ENCODE results near the gene CNDP2. TPM values are rescaled to one million over a fixed set of nuclear protein-coding genes. Genes with fewer than 3 reads are reported as not detected.
A peak's percentile ranks its signal among the peaks of the same experiment; 100 is the strongest.
"Not testable (repeated sequence)": the region's sequence is repeated elsewhere in the genome, so short reads cannot be mapped to it uniquely, and the experiment has no call there.

CNDP2 gene
- total RNA-seq, 1 experiment from 2014 or later: 52.7 TPM

GRCh38 chr18:74486119-74486849 lies 9.9 kb upstream of the CNDP2 start:
- H3K4me3 ChIP-seq: no peak overlapping the region
- no peaks in the 10 kb centered on the region for H3K9me3 ChIP-seq (replicated peaks)
- H3K36me3 ChIP-seq: no peaks in the 10 kb centered on the region
- no peaks in the 10 kb centered on the region for H3K27me3 ChIP-seq
- no peak overlapping the region for H3K27ac ChIP-seq
- no peak for DNase-seq
- H3K4me1 ChIP-seq: peaks cover 5% of the 10 kb centered on the region; the same call in 1 of the 2 replicates

DNA sequence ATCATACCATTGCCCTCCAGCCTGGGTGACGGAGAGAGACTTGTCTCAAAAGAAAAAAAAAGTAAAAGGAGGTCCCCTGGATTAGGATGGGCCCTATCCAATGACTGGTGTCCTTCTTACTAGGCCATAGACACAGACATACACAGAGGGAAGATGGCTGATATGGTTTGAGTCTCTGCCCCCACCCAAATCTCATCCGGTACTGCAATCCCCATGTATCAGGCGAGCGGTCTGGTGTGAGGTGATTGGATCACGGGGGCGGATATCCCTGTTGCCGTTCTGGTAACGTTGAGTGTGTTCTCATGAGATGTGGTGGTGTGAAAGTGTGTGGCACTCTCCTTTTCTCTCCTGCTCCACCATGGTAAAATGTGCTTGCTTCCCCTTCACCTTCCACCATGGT lies 7.8 kb upstream of the CNDP2 start:
- no peak for DNase-seq
- no peaks in the 10 kb centered on the region for H3K27me3 ChIP-seq
- no peak overlapping the region for H3K4me3 ChIP-seq

DNA sequence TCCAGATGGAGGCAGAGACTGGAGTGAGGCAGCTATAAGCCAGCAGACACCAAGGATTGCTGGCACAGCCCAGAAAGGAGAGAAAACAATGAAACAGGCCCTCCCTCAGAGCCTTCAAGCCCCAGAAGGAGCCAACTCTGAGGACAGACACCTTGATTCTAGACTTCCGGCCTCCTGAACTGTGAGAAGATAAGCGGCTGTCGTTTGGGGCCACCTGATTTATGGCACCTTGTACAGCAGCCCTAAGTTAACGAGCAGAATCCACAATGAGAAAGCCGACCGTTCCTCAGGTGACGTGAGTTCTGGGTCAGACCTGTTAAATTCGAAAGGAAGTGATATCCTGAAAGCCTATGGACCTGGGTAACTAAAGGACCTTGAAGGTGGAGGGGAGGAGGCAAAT lies 7.3 kb upstream of the CNDP2 start:
- DNase-seq: no peak
- Histone ChIP-seq H3K36me3 (no peaks in the 10 kb centered on the region), H3K9me3 (replicated peaks) (no peaks in the 10 kb centered on the region), H3K4me3 (no peak overlapping the region), H3K27me3 (no peaks in the 10 kb centered on the region), H3K27ac (no peak overlapping the region), H3K4me1 (peaks cover 5% of the 10 kb centered on the region; the same call in 1 of the 2 replicates)

More for the DNA sequence above, 7.8 kb upstream of the CNDP2 start:
- H3K36me3 ChIP-seq: no peaks in the 10 kb centered on the region
- H3K4me1 ChIP-seq: peaks cover 5% of the 10 kb centered on the region; the same call in 1 of the 2 replicates
- H3K9me3 ChIP-seq (replicated peaks): no peaks in the 10 kb centered on the region
- no peak overlapping the region for H3K27ac ChIP-seq

DNA sequence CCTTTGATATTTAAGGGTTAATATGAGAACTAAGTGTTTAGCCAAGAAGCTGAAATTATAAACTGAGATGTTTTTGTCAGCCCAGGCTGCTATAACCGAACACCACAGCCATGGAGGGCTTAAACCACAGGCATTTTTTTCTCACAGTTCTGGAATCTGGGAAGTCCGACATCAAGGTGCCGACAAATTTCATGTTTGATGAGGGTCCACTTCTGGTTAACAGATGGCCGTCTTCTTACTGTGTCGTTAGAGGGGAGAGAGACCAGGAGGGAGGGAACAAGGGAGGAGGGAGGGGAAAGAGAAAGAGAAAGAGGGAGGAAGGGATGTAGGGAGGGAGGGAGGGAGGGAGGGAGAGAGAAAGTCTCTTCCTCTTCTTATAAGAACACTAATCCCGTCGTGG lies 6.5 kb upstream of the CNDP2 start:
- Histone ChIP-seq H3K27ac (no peak overlapping the region), H3K36me3 (no peaks in the 10 kb centered on the region), H3K4me3 (no peak overlapping the region; the same call in 1 of the 2 replicates), H3K27me3 (no peaks in the 10 kb centered on the region), H3K4me1 (peaks cover 5% of the 10 kb centered on the region; the same call in 1 of the 2 replicates), H3K9me3 (replicated peaks) (no peaks in the 10 kb centered on the region)
- DNase-seq: peak; percentile 52 to 55

DNA sequence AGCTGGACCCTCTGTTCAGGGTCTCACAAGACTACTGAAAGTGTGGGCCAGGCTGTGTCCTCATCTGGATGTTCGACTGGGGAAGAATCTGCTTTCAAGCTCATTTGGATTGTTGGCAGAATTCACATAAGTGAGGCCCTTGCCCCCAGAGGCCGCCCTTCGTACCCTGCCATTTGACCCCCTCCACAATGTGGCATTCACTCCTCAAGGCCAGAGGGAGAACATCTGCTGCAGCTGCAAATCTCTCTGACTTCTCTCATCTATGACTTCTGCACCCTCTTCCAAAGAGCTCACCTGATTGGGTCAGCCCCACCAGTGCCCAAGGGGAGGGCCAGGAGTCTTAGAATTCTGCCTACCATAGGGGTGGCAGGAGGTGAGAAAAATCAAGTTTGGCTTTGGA lies 3.9 kb upstream of the CNDP2 start:
- Histone ChIP-seq H3K4me3 (no peak overlapping the region), H3K27ac (no peak overlapping the region), H3K27me3 (no peaks in the 10 kb centered on the region), H3K36me3 (no peaks in the 10 kb centered on the region), H3K9me3 (replicated peaks) (no peaks in the 10 kb centered on the region), H3K4me1 (peaks cover 9% of the 10 kb centered on the region; the same call in 1 of the 2 replicates)
- DNase-seq: no peak

- Histone ChIP-seq H3K27me3 (no peaks in the 10 kb centered on the region), H3K4me1 (peaks cover 10% of the 10 kb centered on the region; the same call in 1 of the 2 replicates)
Measured at GRCh38 chr18:74493689-74494088, 2.5 kb upstream of the CNDP2 start.

DNA sequence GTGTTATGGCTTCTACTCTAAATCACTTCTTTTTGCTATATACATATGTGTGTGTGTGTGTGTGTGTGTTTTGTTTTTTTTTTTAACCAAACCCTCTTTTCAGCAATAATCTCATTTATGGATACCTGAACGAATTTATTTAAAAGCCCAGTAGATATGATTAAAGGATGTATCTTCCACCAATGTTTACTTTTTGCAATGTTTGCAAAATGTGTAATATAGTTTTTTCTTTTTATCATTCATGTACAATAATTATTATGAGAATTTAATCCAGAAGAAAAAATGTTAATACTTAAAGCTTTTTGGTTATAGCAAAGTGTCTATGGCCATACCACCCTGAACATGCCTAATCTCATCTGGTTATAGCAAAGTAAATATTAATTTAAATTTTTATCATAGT lies 1.6 kb upstream of the CNDP2 start:
- no peaks in the 10 kb centered on the region for H3K9me3 ChIP-seq (replicated peaks)
- no peak overlapping the region for H3K27ac ChIP-seq
- H3K27me3 ChIP-seq: no peaks in the 10 kb centered on the region
- H3K4me1 ChIP-seq: peaks cover 5% of the 10 kb centered on the region; the same call in 1 of the 2 replicates
- H3K36me3 ChIP-seq: no peaks in the 10 kb centered on the region
- no peak for DNase-seq
- H3K4me3 ChIP-seq: no peak overlapping the region

More at GRCh38 chr18:74493689-74494088, 2.5 kb upstream of the CNDP2 start:
- Histone ChIP-seq H3K36me3 (no peaks in the 10 kb centered on the region), H3K27ac (no peak overlapping the region), H3K9me3 (replicated peaks) (no peaks in the 10 kb centered on the region), H3K4me3 (no peak overlapping the region)
- peak in 1 of 2 experiments; percentile 15 for DNase-seq

- Histone ChIP-seq H3K27ac (peak overlapping the region; percentile 96), H3K4me3 (peak overlapping the region; percentile 94), H3K9me3 (replicated peaks) (no peaks in the 10 kb centered on the region), H3K27me3 (no peaks in the 10 kb centered on the region), H3K36me3 (no peaks in the 10 kb centered on the region), H3K4me1 (0 out of 2 replicates have a peak, but pooled peaks cover 4% of the 10 kb centered on the region)
- DNase-seq: peak; percentile 60 to 69
Measured at GRCh38 chr18:74496508-74497323, 553 bp downstream of the CNDP2 start.

DNA sequence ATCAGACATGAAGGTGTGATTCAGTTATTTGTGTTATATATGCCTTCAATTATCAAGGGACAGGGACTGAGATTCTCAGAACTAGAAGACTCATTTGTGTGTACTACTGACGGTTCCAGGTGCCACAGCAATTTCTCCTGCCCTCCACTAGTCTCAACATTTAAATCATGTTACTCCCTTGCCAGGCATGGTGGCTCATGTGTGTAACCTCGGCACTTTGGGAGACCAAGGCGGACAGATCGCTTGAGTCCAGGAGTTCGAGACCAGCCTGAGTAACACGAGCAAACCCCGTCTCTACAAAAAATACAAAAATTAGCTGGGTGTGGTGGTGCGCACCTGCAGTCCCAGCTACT lies 1.1 kb downstream of the CNDP2 start:
- Histone ChIP-seq H3K27ac (peak overlapping the region; percentile 96), H3K4me3 (peak overlapping the region; percentile 94), H3K27me3 (no peaks in the 10 kb centered on the region), H3K36me3 (no peaks in the 10 kb centered on the region), H3K4me1 (0 out of 2 replicates have a peak, but pooled peaks cover 4% of the 10 kb centered on the region), H3K9me3 (replicated peaks) (no peaks in the 10 kb centered on the region)
- peak in 1 of 2 experiments; percentile 6 for DNase-seq

DNA sequence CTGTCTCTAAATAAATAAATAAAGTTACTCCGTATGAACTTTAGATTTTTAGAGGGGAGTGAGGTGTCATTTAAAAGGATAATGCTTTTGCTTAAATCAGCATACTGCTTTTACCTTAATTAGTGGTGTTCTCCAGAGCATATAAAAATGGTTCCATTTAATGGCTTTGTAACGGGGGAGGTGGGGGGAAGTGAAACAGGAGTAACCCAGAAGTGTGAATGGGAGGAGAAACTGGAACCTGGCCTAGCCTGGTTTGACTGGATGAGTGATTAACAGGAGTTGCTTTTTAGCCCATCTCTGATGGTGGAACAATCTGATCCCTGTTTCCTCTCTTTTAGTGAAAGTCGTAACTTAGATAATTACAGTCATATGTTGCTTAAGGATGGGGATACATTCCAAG lies 1.6 kb downstream of the CNDP2 start:
- Histone ChIP-seq H3K27me3 (no peaks in the 10 kb centered on the region), H3K36me3 (no peaks in the 10 kb centered on the region), H3K9me3 (replicated peaks) (no peaks in the 10 kb centered on the region), H3K4me3 (no peak overlapping the region), H3K4me1 (0 out of 2 replicates have a peak, but pooled peaks cover 4% of the 10 kb centered on the region), H3K27ac (no peak overlapping the region)
- no peak for DNase-seq

- Histone ChIP-seq H3K9me3 (replicated peaks) (no peaks in the 10 kb centered on the region), H3K36me3 (no peaks in the 10 kb centered on the region), H3K4me1 (0 out of 2 replicates have a peak, but pooled peaks cover 4% of the 10 kb centered on the region), H3K27me3 (no peaks in the 10 kb centered on the region), H3K4me3 (no peak overlapping the region), H3K27ac (no peak overlapping the region)
- no peak for DNase-seq
Measured at GRCh38 chr18:74498712-74499627, 2.8 kb downstream of the CNDP2 start.

DNA sequence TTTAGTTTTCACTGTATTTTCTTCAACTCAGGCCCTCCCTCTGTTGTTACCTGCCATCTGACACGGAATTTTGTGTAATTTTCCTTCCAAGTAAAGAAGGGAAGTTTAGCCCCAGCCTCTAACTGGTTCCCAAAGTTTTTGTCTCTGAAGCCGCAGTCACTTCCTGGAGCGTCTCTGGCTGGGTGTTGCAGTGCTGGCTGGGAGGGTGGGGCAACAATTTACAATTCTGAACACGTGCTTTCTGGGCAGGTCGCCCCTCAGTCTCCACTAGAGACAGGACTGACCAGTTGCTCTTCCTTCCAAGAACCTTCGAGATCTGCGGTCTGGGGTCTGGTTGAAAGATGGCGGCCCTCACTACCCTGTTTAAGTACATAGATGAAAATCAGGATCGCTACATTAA lies 3.5 kb downstream of the CNDP2 start:
- H3K9me3 ChIP-seq (replicated peaks): no peaks in the 10 kb centered on the region
- H3K36me3 ChIP-seq: no peaks in the 10 kb centered on the region
- no peak overlapping the region for H3K27ac ChIP-seq
- 0 out of 2 replicates have a peak, but pooled peaks cover 4% of the 10 kb centered on the region for H3K4me1 ChIP-seq
- DNase-seq: no peak
- no peaks in the 10 kb centered on the region for H3K27me3 ChIP-seq
- no peak overlapping the region for H3K4me3 ChIP-seq

DNA sequence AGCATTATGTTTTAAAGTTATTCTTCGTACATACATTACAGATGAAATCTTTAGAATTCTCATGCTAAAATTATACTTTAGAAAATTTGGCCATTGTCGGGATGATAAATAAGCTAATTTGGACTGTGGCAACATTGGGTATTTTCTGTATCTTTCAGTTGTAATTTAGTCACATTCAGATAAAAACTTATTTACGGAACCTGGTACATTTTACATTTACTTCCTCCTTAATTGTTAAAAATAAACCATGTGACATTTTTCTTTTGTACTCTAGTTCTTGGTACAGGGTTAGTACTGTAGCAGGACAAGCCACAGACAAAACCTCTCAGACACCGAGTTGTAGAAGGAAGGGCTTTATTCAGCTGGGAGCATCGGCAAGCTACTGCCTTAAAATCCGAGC lies 4.2 kb downstream of the CNDP2 start:
- no peaks in the 10 kb centered on the region for H3K27me3 ChIP-seq
- no peaks in the 10 kb centered on the region for H3K36me3 ChIP-seq
- H3K4me1 ChIP-seq: 0 out of 2 replicates have a peak, but pooled peaks cover 4% of the 10 kb centered on the region
- no peak overlapping the region for H3K4me3 ChIP-seq
- no peaks in the 10 kb centered on the region for H3K9me3 ChIP-seq (replicated peaks)
- H3K27ac ChIP-seq: no peak overlapping the region
- DNase-seq: no peak

DNA sequence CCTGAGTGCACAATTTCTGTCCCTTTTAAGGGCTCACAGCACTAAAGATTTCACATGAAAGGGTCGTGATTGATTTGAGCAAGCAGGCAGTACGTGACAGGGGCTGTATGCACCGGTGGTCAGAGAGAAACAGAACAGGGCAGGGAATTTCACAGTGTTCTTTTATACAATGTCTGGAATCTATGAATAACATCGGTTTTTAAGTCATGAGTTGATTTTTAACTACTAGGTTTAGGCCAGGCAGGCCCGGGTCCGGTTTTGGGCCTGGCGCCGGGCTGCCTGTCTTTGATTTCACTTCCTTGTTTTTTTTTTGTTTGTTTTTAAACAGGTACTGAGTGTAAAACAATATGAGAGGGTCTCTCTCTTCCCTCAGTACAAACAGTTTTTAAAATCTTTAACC lies 4.6 kb downstream of the CNDP2 start:
- not testable (repeated sequence) for H3K9me3 ChIP-seq (replicated peaks); H3K27ac ChIP-seq; DNase-seq; H3K36me3 ChIP-seq; H3K4me1 ChIP-seq; H3K4me3 ChIP-seq; H3K27me3 ChIP-seq

Measured in SJCRH30 (cell line).